HepG2 (cell line): ENCODE data around the gene MT4. TPM values are rescaled to one million over a fixed set of nuclear protein-coding genes. Genes with fewer than 3 reads are reported as not detected.

Experiments used
- ATAC-seq: fragments of 200-7000 bp; cut with Tn5 transposase; 3 replicates; pipeline ENCODE4 v1.9.1; 2020; ENCODE audit warnings: mild to moderate bottlenecking, moderate library complexity
- BruUV-seq: library from RNA; stranded (reverse); fragments of 400-500 nt; replicated peaks from 2 replicates; lab custom pipeline; 2021; lab: Mats Ljungman, UMichigan
- CTCF ChIA-PET: fragments of 300-600 bp; formaldehyde crosslinking; extraction: SDS; loops from one replicate; lab custom pipeline; 2021; ENCODE audit warnings: low total read pairs, inconsistent platforms, low intra/inter-chr PET ratio; lab: Yijun Ruan, JAX
- POLR2A ChIA-PET: fragments of 350-600 bp; sonication (Branson Sonifier 250); formaldehyde crosslinking; loops from one replicate; lab custom pipeline; 2020; ENCODE audit warnings: antibody characterized with exemption, inconsistent platforms; lab: Yijun Ruan, JAX
- DNase-seq: peaks from one replicate; pipeline ENCODE4 v3.0.0-alpha.2; 2015; ENCODE audit warnings: low spot score
- FAIRE-seq: peaks from 3 replicates; lab custom pipeline; 2011; peaks lifted over from hg19 to GRCh38; lab: Jason Lieb, UNC
- H2AFZ ChIP-seq: one replicate; pipeline ENCODE4 v1.6.1; 2011; ENCODE audit warnings: low read length, inconsistent platforms
- H3K27ac ChIP-seq: fragments of 300-600 bp; 3 replicates; pipeline ENCODE4 v1.8.0; 2011; ENCODE audit warnings: mixed run types, mild to moderate bottlenecking, mixed read lengths, low read length, inconsistent platforms; ENCODE audit not compliant: insufficient read depth; ENCODE audit errors: extremely low read length
- H3K27me3 ChIP-seq, 2 experiments: fragments of 200-600 bp in 1 of 2; 2 replicates in 1 of 2; 3 replicates in 1 of 2; pipeline versions ENCODE4 v1.6.0 to v1.8.0; 2011; ENCODE audit warnings: low read length in 2 of 2, mild to moderate bottlenecking in 2 of 2, moderate library complexity in 2 of 2, inconsistent platforms in 1 of 2; ENCODE audit not compliant: insufficient read depth in 2 of 2, control insufficient read depth in 1 of 2
- H3K36me3 ChIP-seq, 2 experiments: fragments of 200-600 bp in 1 of 2; replicated peaks in 1 of 2; 2 replicates in 1 of 2; 3 replicates in 1 of 2; pipeline versions ENCODE4 v1.5.1 to v1.8.0; 2011; ENCODE audit warnings: low read length in 2 of 2, inconsistent platforms in 1 of 2; ENCODE audit not compliant: insufficient read depth in 2 of 2, control insufficient read depth in 1 of 2
- H3K4me1 ChIP-seq: 2 replicates; pipeline ENCODE4 v1.5.1; 2012; ENCODE audit warnings: low read length, inconsistent platforms; ENCODE audit not compliant: insufficient read depth
- H3K4me2 ChIP-seq: 2 replicates; pipeline ENCODE4 v1.6.0; 2011; ENCODE audit warnings: low read depth, low read length, inconsistent platforms
- H3K4me3 ChIP-seq, 3 experiments: fragments of 200-600 bp in 1 of 3; sonication (generic), shearing (Covaris generic) in 1 of 3; replicated peaks in 1 of 3; 2 replicates each; pipeline ENCODE4 v1.5.1; 2011 to 2016; ENCODE audit warnings: low read length in 3 of 3, inconsistent platforms in 2 of 3, low read depth in 2 of 3, mild to moderate bottlenecking in 2 of 3, control low read depth in 1 of 3, mixed read lengths in 1 of 3; ENCODE audit not compliant: insufficient read depth in 1 of 3
- H3K79me2 ChIP-seq: one replicate; pipeline ENCODE4 v1.6.1; 2011; ENCODE audit warnings: low read length, inconsistent platforms; ENCODE audit not compliant: insufficient read depth
- H3K9ac ChIP-seq: 2 replicates; pipeline ENCODE4 v1.6.0; 2011; ENCODE audit warnings: mild to moderate bottlenecking, low read depth, low read length, inconsistent platforms; ENCODE audit not compliant: insufficient read depth
- H3K9me3 ChIP-seq: 2 replicates; pipeline ENCODE4 v1.5.1; 2012; ENCODE audit warnings: mild to moderate bottlenecking, low read length
- H4K20me1 ChIP-seq: 2 replicates; pipeline ENCODE4 v1.6.0; 2011; ENCODE audit warnings: inconsistent platforms, mild to moderate bottlenecking, low read length, moderate library complexity; ENCODE audit not compliant: insufficient read depth
- GATAD2A ChIP-seq: IDR thresholded peaks from 2 replicates; pipeline ENCODE4 v1.6.1; 2016
- GRHL1 ChIP-seq: sonication (generic); formaldehyde crosslinking; conservative IDR thresholded peaks from 2 replicates; pipeline ENCODE4 v1.8.0; 2022; ENCODE audit warnings: missing genetic modification reagents
- PATZ1 ChIP-seq: sonication (generic); formaldehyde crosslinking; IDR thresholded peaks from 2 replicates; pipeline ENCODE4 v1.4.0; 2020; ENCODE audit warnings: missing genetic modification reagents
- SMARCC2 ChIP-seq: fragments of 450-650 bp; IDR thresholded peaks from 2 replicates; pipeline ENCODE4 v1.6.1; 2017; ENCODE audit warnings: antibody characterized with exemption, mild to moderate bottlenecking
- ZBTB42 ChIP-seq: sonication (generic); formaldehyde crosslinking; IDR thresholded peaks from 2 replicates; pipeline ENCODE4 v1.5.0; 2020; ENCODE audit warnings: mild to moderate bottlenecking, missing genetic modification reagents
- ZBTB46 ChIP-seq: sonication (generic); formaldehyde crosslinking; IDR thresholded peaks from 2 replicates; pipeline ENCODE4 v1.4.0; 2020; ENCODE audit warnings: mild to moderate bottlenecking, missing genetic modification reagents, borderline replicate concordance
- ZFX ChIP-seq: sonication (generic); formaldehyde crosslinking; IDR thresholded peaks from 2 replicates; pipeline ENCODE4 v1.4.0; 2020; ENCODE audit warnings: mild to moderate bottlenecking, low read depth, missing genetic modification reagents, moderate library complexity
- ZNF12 ChIP-seq: sonication (generic); formaldehyde crosslinking; IDR thresholded peaks from 2 replicates; pipeline ENCODE4 v1.5.0; 2020; ENCODE audit warnings: missing genetic modification reagents
- ZNF850 ChIP-seq: sonication (generic); formaldehyde crosslinking; conservative IDR thresholded peaks from 2 replicates; pipeline ENCODE4 v1.9.0; 2021; ENCODE audit warnings: mild to moderate bottlenecking, missing genetic modification reagents
- WGBS: methylation state at CpG from one replicate; pipeline ENCODE4 v1.1.6; 2017; ENCODE audit warnings: low lambda C conversion rate; 5-methylcytosine and 5-hydroxymethylcytosine counted together
- in situ Hi-C: cut with HindIII; loops from 2 replicates; pipeline ENCODE4 v1.10.0; 2017; ENCODE audit warnings: low pct_unique_long_range_greater_than_20kb; ENCODE audit not compliant: extremely low pct_ligation_motif_present
- intact Hi-C: fragments of 100-400 bp; cut with micrococcal nuclease; formaldehyde crosslinking; loops from one replicate; pipeline ENCODE4 v1.10.0; 2022; ENCODE audit not compliant: unreplicated experiment
- polyA plus RNA-seq, 8 experiments: library from polyadenylated mRNA; depleted of rRNA in 3 of 8; stranded (reverse) in 7 of 8; unstranded in 1 of 8; fragments of >200 nt; fragmentation: Illumina TruSeq in 4 of 8; extraction: Trizol in 4 of 8; gene quantifications; 2 replicates each; pipeline versions ENCODE4 v1.2.1 to v1.2.3, GENCODE V29; 2011 to 2016; ENCODE audit warnings: low read depth in 4 of 8, missing spikeins in 1 of 8, mixed read lengths in 1 of 8; ENCODE audit not compliant: insufficient read depth in 1 of 8
- total RNA-seq, 5 experiments: library from RNA; depleted of rRNA; stranded (reverse); fragments of >200 nt; fragmentation: Illumina TruSeq; extraction: Trizol; gene quantifications; 2 replicates each; pipeline ENCODE4 v1.2.3, GENCODE V29; 2016; ENCODE audit warnings: low read depth in 1 of 5
- TF ChIP-seq, protein P1 (sequence below): sonication (generic); formaldehyde crosslinking; IDR thresholded peaks from 2 replicates; pipeline ENCODE4 v1.4.0; 2020; ENCODE audit warnings: missing genetic modification reagents, borderline replicate concordance
- TF ChIP-seq, protein P2 (sequence below): sonication (generic); formaldehyde crosslinking; IDR thresholded peaks from 2 replicates; pipeline ENCODE4 v1.8.1; 2023; ENCODE audit warnings: mild to moderate bottlenecking, missing genetic modification reagents

MT4 gene
- total and polyA plus RNA-seq, 2 of the 13 experiments (the other 11 are each of a cell fraction or from before 2014, with no cell fraction given): not detected

- BruUV-seq: no TSS peak
- in situ Hi-C loops: loop anchor here (5.0 kb wide), 1 partner anchor 99 kb away; no protein-coding TSS in a partner anchor
- ATAC-seq: peak; percentile 35
- TF ChIP-seq SMARCC2: no peak
- TF ChIP-seq, protein P1, sequence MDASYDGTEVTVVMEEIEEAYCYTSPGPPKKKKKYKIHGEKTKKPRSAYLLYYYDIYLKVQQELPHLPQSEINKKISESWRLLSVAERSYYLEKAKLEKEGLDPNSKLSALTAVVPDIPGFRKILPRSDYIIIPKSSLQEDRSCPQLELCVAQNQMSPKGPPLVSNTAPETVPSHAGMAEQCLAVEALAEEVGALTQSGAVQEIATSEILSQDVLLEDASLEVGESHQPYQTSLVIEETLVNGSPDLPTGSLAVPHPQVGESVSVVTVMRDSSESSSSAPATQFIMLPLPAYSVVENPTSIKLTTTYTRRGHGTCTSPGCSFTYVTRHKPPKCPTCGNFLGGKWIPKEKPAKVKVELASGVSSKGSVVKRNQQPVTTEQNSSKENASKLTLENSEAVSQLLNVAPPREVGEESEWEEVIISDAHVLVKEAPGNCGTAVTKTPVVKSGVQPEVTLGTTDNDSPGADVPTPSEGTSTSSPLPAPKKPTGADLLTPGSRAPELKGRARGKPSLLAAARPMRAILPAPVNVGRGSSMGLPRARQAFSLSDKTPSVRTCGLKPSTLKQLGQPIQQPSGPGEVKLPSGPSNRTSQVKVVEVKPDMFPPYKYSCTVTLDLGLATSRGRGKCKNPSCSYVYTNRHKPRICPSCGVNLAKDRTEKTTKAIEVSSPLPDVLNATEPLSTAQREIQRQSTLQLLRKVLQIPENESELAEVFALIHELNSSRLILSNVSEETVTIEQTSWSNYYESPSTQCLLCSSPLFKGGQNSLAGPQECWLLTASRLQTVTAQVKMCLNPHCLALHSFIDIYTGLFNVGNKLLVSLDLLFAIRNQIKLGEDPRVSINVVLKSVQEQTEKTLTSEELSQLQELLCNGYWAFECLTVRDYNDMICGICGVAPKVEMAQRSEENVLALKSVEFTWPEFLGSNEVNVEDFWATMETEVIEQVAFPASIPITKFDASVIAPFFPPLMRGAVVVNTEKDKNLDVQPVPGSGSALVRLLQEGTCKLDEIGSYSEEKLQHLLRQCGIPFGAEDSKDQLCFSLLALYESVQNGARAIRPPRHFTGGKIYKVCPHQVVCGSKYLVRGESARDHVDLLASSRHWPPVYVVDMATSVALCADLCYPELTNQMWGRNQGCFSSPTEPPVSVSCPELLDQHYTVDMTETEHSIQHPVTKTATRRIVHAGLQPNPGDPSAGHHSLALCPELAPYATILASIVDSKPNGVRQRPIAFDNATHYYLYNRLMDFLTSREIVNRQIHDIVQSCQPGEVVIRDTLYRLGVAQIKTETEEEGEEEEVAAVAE (CRISPR knock-in tag): 0 out of 2 replicates have a peak, but pooled peaks have one; percentile 36
- TF ChIP-seq ZFX (CRISPR knock-in tag): peak; percentile 50; the same call in 1 of the 2 replicates
- 0 out of 2 replicates have a peak, but pooled peaks have one; percentile 7 for TF ChIP-seq ZBTB46 (CRISPR knock-in tag)
- no peak for TF ChIP-seq PATZ1 (CRISPR knock-in tag)
- peak; percentile 65 for TF ChIP-seq GATAD2A (CRISPR knock-in tag)
- TF ChIP-seq ZNF850: no peak
- TF ChIP-seq ZNF12 (CRISPR knock-in tag): peak; percentile 77; the same call in 1 of the 2 replicates
- TF ChIP-seq GRHL1 (CRISPR knock-in tag): no peak
- TF ChIP-seq, protein P2, sequence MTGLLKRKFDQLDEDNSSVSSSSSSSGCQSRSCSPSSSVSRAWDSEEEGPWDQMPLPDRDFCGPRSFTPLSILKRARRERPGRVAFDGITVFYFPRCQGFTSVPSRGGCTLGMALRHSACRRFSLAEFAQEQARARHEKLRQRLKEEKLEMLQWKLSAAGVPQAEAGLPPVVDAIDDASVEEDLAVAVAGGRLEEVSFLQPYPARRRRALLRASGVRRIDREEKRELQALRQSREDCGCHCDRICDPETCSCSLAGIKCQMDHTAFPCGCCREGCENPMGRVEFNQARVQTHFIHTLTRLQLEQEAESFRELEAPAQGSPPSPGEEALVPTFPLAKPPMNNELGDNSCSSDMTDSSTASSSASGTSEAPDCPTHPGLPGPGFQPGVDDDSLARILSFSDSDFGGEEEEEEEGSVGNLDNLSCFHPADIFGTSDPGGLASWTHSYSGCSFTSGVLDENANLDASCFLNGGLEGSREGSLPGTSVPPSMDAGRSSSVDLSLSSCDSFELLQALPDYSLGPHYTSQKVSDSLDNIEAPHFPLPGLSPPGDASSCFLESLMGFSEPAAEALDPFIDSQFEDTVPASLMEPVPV (CRISPR knock-in tag): no peak
- no peak for TF ChIP-seq ZBTB42 (CRISPR knock-in tag)
Observed at GRCh38 chr16:56603589-56603988, 38.7 kb downstream of the MT4 start.

More at GRCh38 chr16:56603589-56603988, 38.7 kb downstream of the MT4 start:
- Histone ChIP-seq H3K79me2 (no peaks in the 10 kb centered on the region), H4K20me1 (no peaks in the 10 kb centered on the region), H3K27me3 (peaks cover 0 to 7% of the 10 kb centered on the region in 2 experiments; a peak in 2 of 5 replicates), H3K4me1 (peaks cover 45% of the 10 kb centered on the region), H3K9ac (no peak overlapping the region), H3K27ac (no peak overlapping the region), H3K4me2 (no peak overlapping the region), H2AFZ (no peak overlapping the region), H3K36me3 (no peaks in the 10 kb centered on the region), H3K4me3 (no peak overlapping the region), H3K9me3 (no peaks in the 10 kb centered on the region)
- intact Hi-C loops: loop anchor here (1.0 to 10.0 kb wide), 3 partner anchors 51 to 261 kb away; partner anchors contain the start of genes MT1B, MT1F and SLC12A3
- WGBS: 18% methylated on average over 4 of the region's 4 CpGs
- ChIA-PET POLR2A (interaction anchor here (1.1 to 1.5 kb wide), 3 partner anchors 22 to 98 kb away, joined by 3 to 10 read pairs (median 7); partner anchors contain the start of gene MT1E), CTCF (interaction anchor here (0.9 to 2.5 kb wide), 3 partner anchors 27 to 98 kb away, joined by 3 to 28 read pairs (median 5); no protein-coding TSS in a partner anchor)
- FAIRE-seq: peak; percentile 97
- DNase-seq: peak; percentile 86
